KG1 (cell line): Measurements from ENCODE around the gene S100A12.
"Not testable (repeated sequence)": the region's sequence is repeated elsewhere in the genome, so short reads cannot be mapped to it uniquely, and the experiment has no call there.

Source experiments
- DNase-seq: peaks from one replicate; lab custom pipeline; 2025; lab: John Stamatoyannopoulos, UW

Gene S100A12

DNA sequence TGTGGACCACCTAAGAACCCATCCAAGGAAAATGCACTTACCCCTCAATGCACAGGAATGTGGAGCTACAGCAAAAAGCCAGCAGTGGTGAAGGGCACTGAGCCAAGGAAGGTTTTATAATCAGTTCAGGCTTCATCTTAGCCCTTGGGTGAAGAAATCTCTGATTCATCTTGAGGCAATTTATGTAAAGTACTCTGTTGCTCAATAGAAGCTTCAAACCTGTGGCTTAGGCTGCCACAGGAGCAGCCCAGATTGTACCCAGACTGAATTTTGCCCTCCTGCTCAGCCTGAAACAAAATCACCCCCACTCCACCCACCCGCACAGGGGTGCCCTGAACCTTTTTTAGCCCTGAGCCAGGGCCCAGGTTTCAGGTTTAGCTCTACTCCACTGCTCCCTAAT, at the start of gene S100A12:
S100A12 (minus strand) TSS at position 111 of the 400 bp plus-strand sequence. CDS start 1,029 bp downstream, outside the sequence.
- no peak for DNase-seq

DNA sequence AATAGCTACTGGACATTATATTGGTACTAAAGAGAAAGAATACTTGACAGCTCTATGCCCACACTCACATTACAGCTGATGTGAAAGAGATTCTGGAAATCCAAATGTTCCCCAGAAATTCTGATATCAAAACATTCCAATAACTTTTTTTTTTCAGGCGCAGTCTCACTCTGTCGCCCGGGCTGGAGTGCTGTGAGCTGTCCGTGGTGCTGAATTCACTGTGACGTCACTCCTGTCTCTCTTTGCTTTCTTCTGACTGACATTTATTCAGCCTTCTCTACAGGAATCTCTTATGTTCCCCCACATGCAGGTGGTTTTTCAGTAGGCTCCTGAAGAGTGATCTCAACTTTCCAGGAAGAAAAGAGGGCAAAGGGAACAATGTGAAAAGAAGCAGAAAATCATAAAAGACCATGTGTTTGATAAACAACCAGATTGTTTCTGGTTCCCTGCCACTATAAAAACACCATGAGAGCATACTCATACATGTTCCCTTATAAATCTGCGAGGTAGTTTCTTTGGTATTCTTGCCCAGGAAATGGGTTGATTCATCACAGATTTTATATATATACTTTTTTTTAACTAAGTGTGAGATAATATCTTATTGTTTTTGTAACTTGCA, 47.1 kb upstream of the S100A12 start:
- DNase-seq = peak; percentile 6

DNA sequence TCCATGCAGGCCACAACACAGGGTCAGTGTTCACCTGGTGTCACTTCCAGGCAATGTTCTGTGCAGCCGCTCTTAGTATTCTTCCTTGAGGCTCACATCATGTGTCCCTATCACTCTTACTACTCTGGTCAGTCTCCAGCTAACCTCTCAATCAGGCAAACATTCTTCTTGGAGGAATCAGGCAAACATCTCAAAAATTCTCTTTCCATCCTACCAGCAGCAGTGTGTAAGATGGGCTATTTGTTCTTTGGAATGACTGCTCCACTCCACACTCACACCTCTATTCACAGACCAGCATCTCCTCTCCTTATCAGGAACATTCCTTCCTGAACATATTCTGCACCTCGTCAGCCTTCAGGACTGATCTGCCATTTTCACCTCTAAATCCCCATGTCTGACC, 44.9 kb upstream of the S100A12 start:
- no peak for DNase-seq

DNA sequence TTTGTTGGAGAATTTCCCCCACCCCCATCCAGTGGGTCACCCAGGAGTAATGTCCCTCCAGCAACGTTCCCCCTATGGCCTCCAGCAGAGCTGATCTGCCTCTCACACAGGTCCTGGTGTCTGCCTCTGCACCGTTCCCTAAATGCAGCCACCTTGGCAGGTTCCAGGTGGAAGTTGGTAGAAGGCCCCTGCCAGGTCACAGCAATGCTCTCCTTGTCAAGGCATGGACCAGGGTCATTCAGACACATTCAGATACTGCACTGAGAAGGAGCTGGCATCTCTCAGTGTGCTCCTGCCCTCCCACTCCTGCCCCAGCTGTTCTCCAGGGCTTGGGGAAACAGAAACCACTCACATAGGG, 44.0 kb upstream of the S100A12 start:
- not testable (repeated sequence) for DNase-seq

DNA sequence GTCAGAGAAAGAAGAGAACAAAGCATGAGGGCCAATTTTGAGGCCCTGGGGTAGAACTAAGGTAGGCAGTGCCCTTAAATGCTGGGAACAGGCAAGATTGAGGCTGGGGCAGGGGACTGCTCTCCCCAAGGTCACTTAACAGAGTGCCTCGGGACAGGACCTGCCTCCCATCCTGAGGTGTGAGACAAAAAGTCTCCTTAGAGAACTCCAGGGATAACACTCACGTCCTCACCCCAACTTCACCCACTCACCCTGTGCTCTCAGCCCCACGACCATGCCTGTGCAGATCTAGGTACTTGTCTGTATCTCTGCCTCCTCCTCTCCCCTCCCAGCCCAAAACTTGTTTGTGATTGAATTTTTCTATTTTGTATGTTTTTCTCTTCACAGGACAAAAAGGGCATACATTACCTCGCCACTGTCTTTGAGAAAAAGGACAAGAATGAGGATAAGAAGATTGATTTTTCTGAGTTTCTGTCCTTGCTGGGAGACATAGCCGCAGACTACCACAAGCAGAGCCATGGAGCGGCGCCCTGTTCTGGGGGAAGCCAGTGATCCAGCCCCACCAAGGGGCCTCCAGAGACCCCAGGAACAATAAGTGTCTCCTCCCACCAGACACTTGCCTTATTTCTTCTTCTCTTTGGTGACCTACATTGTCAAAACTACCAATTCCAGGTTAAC, 43.5 kb upstream of the S100A12 start:
- not testable (repeated sequence) for DNase-seq

DNA sequence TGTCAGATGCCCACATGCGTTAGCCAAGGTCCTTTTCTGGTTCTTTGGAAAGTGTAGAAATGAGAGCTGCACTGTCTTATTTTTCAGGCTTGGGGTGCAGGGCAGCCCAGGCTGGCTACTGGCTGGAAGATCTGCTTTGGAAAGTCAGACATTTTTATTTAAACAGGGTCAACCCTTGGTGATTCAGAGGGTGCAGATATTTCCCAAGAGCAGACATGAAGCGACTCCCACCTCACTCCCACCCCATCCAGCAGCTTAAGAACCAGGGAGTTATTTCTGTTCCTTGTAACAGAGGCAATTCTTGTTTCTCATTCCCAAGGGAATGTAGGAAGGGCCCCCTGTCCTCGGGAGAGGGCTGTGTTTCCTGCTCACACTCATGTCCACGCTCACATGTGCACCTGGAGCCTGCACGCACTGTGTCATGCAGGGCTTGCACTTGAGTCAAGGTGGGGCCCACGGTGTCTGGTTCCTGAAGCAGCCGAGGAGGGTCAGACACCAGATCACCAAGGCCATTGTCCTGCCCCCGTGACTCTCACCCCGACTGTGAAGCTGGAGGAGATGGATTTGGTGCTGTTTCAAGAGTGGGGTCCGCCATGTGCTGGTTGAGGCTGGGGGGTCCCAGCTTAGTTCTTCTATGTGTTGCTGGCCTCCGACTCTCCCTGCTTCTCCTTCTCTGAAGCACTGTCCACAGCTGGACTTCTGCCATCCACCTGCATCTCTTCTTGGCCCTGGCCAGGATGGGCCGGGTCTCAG, 41.9 kb upstream of the S100A12 start:
- DNase-seq = no peak

DNA sequence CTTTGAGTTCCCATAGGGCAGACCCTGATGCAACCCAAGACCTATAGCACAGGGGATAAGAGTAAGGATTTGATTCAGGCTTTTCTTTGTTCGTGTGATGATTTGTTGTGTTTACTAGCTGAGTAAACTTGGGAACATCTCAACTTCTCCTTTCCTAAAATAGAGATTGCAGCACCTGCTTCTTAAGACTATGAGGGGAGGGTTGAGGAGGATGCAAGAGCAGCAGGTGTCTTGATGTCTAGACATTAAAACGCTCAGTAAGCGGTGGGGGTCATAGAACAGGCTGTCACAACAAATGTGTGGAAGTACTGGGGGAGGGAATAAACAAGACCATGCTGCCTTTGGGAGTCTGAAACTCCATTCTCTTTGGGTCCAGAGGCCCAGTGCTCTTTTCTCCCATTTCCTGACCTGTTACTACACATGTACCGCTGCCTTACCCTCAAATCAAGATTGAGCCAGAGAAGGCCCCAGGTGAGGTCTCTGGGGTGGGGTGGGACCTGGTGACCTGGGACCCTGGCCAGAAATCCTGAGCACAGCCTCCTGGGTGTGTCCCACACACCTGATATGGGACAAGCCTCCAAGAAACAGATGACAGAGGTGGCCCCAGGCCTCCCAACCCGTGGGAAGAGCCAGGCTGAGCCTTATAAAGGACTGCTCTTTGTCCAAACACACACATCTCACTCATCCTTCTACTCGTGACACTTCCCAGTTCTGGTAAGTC, 40.6 kb upstream of the S100A12 start, which contains the start of gene S100A7A:
S100A7A (plus strand) TSS at position 671 of the 721 bp plus-strand sequence. CDS start 1,563 bp downstream, outside the sequence.
- DNase-seq = no peak

DNA sequence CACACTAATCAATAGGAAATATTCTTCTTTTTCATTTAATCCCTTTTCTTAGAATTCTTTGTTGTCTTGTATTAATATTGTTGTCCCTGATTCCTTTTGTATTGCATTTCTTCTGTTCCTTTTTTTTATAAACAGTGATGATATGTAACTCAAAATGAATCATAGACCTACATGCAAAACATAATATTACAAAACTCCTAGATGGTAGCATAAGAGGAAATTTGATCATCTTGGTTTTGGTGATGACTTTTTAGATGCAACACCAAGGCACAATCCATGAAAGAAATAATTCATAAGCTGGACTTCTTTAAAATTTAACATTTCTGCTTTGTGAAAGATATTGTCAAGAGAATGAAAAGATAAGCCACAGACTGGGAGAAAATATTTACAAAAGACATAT, 38.5 kb upstream of the S100A12 start:
- DNase-seq = not testable (repeated sequence)

DNA sequence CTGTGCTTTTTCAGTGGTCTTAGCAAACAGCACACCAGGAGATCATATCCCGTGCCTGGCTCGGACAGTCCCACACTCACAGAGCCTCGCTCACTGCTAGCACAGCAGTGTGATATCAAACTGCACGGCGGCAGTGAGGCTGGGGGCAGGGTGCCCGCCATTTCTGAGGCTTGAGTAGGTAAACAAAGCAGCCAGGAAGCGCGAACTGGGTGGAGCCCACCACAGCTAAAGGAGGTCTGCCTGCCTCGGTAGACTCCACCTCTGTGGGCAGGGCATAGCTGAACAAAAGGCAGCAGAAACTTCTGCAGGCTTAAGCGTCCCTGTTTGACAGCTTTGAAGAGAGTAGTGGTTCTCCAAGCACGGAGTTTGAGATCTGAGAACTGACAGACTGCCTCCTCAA, 31.9 kb upstream of the S100A12 start:
- DNase-seq = not testable (repeated sequence)

DNA sequence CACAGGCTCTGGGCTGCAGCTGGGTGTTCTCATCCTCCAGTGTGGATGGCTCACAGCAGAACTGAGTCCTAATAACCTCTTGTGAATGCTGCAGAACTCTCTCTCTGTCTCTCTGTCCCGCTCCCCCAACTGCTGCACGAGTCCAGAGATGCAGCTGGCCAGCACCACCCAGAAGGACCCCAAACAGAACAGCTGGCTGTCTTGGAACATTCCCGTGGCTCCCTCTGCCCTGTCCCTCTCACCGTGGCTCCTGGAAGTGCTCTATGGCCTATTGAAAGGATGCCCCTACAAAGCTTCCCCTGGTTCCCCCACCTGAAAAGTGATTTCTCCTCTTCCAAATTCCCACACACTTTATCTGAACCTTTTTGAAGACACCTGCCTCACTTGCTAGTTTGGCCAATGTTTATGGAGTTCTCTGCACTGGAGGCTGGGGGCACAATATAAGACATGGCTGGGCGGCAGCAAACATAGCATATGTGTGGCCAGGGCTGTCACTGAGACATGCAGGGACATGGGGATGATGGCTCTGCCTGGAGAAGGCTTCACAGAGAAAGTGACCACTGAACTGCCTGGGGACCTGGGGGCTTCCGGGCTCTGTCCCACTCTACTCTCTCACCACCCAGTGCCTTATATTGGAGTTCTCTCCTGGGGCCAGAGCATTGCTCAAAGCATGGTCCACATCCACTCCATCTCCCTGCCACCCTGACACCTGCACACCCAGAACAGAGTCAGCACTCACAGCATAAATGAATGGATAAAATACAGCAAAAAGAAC, 30.6 kb upstream of the S100A12 start:
- not testable (repeated sequence) for DNase-seq

DNA sequence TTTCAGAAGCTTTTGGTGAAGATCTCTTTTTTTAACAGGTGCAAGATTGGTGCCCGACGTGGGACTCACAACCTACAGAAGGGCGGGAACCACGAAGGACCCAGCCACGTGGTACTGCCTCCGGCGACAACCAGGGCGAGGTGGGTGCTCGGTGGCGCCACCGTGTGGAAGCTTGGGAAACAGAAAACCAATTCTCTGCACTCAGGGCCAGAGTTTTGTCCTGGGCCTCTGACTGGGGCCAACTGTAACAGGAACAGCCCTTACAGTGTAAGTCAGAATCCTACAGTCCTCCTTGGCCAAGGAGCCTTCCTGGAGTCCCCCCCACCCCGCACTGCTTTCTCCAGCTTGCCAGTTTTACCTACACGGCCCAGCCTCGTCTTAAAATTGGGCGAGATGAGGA, 29.3 kb upstream of the S100A12 start:
- DNase-seq = no peak

DNA sequence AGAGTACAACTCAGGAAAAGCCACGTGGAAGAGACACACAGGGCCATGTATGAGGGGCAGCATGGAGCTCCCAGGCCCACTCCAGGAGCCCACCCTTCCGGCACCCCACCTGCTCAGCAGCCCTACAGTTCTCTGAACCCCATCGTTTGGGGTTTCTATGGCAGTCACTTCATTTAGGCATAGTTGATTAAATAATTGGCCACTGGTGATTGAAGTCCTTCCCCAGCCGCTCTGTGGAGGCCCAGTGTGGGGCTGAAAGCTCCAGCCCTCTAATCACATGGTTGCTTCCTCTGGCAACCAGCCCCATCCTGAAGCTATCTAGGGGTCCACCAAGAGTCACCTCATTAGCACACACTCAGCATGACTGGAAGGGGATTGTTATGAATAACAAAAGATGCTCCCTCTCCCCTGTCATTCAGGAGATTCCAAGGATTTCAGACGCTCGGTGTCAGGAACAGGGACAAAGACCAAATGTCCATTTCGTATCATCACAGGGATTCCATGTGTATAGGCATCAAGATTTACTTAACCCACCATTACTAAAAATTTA, 28.7 kb upstream of the S100A12 start:
- no peak for DNase-seq

DNA sequence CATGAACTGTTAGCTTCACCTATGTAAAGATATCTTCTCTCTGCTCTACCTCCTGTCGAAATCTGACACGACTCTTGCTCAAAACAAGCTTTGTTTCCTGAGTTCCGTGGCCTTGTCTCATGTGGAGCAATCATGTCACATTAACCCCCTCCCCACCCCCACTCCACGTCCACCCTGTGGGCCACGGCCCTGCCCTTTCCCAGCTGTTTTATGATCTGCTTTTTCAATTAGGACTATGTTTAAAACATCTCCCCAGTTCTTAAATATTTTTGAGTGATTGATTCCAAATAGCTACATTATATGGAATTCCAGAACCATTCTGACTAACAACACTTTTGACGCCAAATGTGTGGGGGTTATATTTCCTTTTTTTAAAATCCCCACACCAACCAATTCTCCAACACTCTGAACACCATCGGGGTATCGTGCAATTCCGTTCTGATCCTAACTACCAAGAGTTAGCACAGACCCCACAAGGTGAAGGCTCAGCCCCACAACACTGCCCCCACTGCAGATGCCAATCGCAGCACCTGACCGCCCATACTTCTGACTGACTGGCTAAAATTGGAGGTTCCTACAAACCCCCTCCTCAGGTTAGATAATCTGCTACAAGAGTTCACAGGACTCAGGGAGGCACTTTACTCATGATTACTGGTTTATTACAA, 28.1 kb upstream of the S100A12 start:
- DNase-seq = no peak

DNA sequence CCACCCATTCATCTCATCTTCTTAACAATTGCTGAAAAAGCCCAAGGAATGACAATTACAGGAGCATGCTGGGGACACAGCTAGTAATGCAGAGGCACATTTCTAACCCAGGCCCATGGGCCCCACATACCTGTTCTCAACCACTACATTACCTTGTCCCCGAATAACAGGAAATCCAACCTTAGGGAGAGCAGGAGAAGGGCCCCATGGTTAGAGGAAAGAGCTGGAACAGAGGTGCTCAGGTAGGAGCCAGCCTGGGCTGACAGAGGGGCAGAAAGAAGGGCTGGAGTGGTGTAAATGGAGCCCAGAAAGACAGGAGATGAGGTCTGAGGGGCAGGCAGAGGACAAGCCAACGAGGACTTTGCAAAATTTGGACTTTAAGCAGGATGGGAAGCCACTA, 26.8 kb upstream of the S100A12 start:
- no peak for DNase-seq

DNA sequence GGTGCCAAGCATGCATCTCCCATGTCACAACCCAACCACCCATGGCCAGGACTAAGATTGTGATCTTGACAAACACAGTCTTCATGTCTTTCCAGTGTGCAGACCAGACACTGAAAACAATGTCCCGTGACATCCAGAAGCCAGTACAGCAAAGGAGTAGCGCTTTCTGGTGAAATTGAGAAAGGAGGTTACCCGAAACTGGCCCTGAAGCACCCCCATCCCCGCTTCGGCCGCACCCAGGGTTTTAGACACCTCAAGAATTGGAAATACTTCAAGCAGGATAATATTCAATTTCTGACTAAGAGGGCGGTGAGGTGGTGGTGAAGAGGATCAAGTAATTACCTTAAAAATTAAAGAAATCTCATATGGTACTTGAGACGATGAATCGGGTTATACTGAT, 26.0 kb upstream of the S100A12 start:
- DNase-seq = no peak

DNA sequence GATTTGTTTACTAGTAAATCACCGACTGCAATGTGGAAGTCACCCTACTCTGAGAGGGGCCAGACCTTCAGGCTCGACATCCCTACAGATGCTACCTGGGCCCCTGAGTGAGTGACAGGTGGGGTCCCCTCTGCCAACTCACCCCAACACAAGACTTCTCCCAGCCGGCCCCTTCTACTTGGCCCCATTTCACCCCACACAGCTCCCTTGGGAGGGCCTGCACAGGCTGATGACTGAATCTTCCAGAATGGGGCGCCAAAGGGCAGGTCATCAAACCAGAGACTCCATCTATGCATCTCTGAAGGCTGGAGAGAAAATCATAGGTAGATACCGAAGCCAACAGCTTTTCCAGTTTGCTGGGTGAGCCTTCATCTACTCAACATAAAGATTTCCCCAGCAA, 24.8 kb upstream of the S100A12 start:
- DNase-seq = no peak

DNA sequence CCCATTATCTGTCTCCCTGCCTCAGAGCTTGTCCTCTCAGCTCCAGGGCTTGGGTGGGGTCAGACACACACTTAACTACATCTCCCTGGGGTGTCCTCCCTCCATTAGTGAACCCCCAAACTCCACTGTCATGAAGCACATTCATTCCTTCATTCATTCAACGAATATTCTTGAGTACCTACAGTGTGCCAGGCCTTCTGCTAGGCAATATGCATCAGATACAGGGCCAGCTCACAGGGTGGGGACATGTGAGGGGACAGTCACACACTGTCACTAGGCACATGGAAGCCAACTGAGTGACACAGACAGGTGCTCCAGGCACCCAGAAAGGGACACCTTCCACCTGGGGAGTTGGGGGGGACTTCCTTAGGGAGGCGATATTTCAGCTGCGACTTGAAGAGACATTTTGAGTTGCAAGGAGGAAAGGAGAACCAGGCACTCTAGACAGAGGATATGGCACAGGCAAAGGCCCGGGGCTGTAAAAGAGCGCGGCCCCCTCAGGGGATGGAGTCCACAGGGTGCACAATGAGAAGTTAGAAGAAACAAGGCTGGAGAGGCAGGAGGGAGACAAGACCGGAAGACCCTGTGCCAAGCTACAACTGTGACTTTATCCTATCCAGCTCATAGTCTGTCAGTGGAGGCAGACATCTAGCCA, 24.1 kb upstream of the S100A12 start:
- no peak for DNase-seq

DNA sequence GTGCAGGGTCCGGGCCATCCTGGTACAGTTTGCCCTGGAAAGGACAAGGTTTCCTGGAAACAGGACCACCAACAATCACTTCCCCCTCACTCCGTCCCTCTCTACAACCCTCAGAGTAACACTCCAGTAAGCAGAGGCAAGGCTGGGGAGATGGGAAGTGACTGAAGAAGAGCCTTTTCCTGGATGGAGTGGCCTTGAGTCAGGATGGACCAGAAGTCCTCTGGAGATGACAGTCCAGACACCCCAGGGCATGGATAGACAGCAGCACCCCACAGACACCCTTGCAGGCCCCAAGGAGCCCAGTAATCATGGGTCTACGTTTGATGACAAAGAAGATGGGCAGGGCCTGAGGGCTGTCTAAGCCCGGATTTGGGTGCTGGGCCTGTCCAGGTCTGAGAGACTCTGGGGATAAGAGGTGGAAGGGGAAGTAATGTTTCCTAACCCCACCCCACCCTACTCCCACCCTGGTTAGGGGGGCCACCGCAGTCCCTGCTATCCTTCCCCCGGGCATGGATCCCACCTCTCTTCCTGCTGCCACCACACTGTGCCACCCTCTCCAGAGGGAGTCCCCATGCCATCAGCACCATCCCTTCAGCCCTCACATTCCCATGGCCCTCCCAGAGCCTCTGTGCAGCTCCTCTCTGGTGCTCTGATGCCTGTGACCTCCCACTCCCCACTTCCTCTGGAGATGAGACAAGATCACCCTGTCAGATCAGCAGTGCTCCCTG, 22.7 kb upstream of the S100A12 start:
- DNase-seq = no peak
